ENCODE data around the gene NME9.

The NME9 gene

DNA sequence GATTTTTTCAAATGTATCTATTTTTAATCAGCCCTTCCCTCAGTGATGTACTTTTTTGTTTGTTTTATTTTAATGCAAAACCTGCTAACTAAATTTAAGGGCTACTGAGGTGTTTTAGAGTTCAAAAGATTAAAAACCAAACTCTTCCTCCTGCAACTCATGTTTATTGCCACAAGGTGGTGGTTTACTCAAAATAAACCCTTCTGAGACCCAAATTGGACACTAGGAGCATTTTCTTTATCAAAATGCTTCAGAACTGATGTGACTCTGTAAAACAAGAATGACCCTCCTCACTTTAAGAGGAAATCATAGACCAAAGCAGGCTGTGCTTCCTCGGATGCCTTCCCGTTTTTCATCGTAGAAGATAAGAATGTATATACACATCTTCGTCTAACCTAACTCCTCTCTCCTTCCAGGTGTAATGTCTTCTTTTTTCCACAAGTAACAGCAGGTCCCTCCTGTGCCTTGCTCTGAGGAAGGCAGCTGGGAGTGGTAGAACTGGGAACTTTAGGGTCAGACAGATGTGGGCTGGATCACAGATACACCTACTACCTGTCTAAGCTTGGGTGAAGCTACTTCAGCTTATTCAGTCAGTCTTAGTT, 2.9 kb upstream of the NME9 start:
- DNase-seq, result peak; percentile 64

DNA sequence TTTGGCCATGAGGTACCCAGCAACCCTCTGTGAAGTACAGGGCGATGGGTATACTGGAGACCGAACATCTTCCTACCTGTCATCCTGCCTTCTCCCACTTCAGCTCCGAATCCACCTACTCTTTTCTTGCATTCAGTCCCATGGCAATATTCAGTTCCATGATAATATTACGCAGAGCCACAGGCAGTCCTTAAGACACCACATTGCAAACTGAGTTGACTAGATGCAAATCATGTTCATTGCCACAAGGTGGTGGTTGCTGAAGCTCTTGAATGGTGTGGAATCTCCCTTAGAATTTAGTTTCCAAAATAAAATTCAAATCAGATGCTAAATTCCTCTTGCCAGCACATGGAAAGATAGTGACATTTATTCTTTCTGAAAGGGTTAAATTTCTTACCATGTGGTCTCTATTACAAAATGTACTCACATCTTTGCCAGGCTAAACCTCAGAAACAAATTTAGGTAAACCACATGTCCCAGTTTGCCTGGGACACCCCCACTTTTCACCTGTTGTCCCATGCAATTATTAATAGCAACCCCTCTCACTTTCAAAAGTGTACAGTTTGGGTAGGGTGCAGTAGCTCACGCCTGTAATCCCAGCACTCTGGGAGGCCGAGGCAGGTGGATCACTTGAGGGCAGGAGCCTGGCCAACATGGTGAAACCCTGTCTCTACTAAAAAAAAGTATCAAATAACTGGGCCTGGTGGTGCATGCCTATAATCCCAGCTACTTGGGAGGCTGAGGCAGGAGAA, 1.7 kb upstream of the NME9 start:
- DNase-seq, result peak; percentile 12

DNA sequence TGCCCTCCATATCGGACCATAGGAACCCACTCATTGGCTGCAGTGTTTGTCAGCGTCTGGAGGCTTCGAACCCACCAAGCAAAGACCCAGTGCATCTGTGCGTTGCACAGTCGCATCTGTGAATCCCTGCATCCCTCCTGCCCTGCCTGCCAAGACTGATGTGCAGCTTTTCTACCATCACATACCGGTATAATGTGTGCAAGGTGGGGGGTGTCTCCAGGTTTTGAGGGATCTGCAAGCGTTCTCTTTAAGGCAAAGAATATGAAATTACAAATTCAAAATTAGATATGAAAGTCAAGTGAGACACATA, 288 bp upstream of the NME9 start:
- no peak for DNase-seq

DNA sequence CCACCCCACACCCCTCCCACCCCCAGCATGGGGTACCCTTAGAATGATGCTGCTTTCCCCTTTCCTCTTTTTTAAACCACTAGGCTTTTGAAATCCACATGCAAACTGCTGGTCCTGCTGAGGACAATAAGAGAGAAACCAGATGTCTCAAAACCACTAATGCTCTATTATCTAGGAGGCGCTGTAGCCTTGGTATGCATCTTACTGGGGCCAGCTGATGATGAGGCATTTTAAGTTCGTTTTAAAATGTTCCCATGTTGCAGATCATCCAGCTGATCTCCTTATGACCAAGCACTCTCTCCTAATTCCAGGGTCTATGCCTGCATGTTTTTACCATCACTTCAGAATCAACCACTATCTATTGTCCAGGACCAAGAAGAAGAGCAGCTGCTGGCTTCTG, 1.3 kb downstream of the NME9 start:
- DNase-seq, result peak; percentile 26

DNA sequence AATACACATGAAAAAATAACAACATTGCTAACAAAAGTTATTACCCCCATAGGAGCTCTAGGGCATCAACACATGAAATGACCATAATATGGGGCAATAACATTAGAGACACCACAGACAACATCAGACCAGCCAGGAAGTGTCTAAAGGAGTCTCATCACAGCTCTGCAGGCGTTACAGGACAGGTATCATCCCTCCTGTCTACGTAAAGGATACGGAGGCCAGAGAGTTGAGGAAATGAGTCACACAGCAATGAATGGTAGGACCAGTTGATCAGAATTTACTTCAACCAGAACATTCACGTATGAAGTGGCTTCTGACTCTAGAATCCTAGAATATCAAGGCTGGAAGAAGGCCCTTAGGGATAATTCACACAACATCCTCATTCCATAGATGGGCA, 1.8 kb downstream of the NME9 start:
- DNase-seq, result no peak

DNA sequence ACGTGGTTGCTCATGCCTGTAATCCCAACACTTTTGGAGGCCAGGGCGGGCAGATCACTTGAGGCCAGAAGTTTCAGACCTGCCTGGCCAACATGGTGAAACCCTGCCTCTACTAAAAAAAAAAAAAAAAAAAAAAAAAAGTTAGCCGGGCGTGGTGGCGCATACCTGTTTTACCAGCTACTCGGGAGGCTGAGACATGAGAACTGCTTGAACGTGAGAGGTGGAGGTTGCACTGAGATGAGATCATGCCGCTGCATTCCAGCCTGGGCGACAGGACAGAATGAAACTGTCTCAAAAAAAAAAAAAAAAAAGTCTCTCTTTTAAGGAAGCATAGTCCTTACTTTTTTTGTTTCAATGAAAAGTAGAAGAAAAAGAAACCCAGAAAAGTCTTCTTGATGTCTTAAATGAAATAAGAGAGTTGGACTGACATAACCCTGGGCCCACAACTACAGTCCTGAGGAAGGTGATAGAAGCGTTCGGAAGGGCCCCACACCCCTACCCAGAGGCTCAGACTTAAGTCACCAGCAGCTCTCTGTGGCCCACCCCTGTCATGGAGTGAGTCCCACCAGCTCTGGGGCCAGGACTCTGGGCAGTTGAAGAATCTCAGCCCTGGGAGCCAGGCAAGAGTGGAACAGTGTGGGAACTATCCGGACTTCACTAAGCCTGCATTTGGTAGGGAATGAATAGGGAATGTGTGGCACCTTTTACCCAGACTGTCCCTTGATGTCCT, 2.6 kb downstream of the NME9 start:
- no peak for DNase-seq

DNA sequence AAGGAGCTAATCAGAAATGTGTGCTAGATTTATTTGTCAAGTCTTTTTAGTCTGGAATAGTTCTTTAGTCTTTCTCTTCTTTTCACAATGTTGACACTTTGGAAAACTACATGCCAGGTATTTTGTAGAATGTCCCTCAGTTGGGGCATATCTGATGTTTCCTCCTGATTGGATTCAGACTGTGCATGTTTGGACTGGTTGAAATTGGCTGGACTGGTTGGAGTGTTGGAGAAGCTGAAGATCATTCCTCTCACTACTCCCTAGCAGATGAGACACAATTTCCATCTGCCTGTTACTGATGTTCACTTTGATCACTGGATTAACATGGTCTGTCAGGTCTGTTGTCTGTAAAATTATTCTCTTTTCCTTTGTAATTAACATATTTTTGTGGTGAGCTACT, 3.7 kb downstream of the NME9 start:
- no peak for DNase-seq

DNA sequence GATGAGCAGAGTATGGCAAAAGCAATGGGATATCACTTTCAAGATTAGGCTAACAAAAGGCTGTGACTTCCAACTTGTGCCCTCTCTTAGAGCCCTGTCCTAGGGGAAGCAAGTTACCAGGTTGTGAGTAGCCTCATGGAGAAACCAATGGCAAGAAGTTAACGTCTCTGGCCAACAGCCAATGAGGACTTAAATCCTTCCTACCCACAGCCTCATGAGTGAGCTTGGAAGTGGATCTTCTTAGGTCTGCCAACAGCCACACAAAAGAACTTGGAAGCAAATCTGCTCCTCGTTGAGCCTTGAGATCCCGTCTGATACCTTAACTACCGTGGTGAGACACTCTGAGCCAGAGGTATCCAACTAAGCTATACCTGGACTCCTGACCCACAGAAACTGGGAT, 5.7 kb downstream of the NME9 start:
- DNase-seq, result no peak

DNA sequence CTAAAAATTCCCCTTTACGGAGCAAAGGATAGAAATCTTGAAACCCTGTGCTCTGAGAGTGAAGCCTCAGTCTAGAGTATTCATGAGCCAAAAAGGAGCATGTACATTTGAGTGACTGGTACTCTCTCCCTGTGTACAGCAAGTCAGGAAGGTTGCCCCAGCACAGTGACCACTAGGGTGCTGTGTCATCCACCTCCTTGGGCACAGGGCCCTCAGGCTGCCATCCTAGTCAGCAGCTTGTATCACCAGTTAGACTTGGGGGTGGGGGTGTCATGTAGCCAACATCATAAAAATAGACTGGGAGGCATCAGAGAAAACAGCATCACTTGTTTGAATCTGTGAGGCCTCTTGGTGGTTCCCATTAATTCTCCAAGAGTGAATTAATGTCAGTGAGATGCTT, 12.0 kb downstream of the NME9 start:
- DNase-seq, result no peak

DNA sequence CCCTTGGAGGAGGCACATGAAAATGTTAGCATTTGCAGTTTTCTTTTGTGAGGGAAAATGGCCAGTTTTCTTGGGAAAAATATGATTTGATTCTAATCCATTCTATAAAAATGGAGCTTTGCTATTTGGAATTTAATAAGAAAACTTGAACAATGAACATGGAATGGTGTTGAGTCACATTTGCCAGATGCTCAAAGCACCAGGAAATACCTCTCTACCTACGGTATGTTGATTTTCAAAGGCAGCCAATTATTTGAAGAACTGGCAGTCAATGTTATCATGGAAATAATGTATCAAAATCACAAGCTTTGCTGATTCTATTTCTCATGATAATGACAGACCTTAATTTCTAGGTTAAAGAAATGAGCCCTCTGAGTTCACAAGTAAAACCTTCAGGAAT, 14.9 kb downstream of the NME9 start:
- DNase-seq, result no peak

DNA sequence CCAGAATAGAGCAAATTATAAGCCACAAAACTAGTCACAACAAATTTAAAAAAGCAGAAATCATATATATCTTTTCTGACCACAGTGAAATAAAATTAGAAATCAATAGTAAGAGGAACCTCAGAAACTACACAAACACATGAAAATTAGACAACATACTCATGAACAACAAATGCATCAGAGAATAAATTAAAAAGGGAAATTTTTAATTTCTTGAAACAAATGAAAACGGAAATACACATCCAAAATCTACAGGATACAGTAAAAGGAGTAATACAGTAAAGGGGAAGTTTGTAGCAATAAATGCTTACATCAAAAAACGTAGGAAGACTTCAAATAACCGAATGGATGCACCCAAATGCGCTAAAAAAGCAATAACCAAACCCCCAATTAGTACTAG, 19.2 kb downstream of the NME9 start:
- DNase-seq, result no peak

DNA sequence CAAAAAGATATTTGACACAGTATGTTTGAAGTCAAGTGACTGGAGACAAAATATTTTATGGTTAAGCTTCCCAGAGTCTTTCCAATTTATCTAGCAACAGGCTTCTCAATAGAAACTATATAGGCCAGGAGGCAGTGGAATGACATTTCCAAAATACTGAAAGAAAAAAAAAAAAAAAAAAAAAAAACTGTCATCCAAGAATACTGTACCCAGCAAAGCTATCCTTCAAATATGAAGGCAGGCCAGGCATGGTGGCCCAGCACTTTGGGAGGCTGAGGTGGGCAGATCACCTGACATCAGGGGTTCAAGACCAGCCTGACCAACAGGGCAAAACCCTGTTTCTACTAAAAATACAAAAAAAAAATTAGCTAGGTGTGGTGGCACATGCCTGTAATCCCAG, 20.9 kb downstream of the NME9 start:
- no peak for DNase-seq

DNA sequence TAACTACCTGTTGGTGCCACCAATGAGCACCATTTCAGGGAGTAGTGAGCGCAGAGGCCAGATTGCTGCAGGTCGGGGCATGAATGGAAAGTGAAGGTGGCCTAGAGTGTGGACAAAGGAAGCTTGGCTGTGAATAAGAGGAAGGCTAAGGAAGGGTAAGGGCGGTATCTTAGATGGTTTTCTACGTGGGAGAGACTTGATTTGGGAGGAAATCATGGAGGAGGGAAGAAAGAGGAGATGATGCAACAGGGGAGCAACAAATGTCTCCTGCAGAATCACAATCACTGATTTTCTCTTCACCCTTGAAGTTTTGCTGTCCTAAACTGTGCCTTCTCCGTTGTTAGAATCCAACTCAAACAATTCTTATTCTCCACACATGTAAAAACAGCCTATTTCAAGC, 21.8 kb downstream of the NME9 start:
- no peak for DNase-seq

DNA sequence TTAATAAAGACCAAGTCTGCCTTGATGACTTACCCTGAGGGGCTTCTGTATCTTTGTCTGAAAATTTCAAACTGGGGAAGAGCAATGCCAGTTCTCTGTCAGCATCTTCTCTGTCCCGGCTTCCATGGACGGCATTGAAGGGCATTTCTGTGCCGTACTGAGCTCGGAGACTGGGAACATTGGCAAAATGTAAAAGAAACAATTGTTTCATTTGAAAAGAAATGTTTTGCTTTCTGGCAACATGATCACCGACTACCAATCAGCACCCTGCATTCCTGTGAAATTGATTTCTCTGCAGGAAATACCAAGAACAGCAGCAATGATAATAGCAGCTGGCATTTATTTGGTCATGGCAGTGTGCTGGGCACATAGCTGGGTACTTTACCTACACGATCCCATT, 26.2 kb downstream of the NME9 start:
- DNase-seq, result no peak

DNA sequence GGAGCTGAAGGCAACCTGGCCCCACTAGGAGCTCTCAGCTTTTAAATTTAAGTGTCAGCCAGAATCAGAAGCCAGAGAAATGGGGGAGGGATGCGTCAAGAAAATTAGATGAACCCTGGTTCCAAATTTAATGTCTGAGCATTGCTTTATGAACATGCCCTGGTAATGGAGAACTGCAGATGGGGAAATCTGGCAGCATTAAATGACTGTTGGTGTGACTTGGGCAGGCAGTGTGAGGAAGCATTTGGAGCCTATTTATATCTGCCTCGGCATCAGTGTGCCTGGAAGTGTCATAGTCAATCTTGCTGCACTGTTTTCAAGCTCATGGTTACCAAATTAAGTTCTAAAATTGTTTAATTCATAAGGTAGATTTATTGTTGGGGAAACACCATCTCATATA, 29.0 kb downstream of the NME9 start:
- no peak for DNase-seq

DNA sequence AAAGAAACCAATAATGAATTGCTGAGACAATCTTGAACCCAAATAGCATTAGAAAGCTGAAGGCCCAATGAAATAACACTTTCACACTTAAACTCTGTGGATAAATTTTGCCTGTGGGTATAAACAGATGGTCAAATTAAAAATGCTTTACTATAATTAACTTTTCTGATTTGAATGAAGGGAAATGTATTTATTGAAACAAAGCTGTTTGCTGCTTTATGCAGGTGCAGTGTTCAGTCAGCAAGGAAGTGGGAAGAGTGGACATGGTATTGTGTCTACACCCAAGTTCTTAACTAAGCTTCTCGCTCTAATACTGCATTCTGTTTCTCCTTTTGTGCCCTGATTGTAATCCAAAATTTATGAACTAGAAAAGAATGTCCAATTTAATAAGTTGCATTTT, 31.8 kb downstream of the NME9 start:
- no peak for DNase-seq

DNA sequence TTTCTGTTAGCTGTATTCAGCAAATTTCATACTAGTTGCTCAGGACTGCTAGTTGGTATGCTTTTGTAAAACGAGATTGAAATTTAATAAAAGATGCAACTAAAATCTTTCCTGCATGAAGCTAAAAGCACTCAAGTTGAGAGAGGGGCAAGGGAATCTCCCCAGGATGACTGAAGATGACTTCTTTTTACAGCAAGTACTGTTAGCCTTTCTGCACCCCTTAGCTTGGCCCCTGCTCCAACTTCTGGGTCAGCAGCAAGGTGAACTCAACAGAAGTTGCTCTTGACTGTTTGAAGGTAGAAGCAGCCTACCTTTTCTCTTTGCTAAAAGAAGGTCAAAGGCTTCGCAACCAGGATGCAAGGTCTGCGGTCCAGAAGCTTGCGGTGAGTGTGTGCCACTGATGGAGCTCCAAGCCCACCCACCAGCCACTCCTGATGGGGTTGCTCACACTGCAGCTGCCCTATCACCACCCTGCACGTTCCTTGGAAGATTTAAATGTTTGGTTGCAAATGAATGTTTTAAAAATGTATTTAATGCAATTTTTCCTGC, 32.5 kb downstream of the NME9 start:
- no peak for DNase-seq

DNA sequence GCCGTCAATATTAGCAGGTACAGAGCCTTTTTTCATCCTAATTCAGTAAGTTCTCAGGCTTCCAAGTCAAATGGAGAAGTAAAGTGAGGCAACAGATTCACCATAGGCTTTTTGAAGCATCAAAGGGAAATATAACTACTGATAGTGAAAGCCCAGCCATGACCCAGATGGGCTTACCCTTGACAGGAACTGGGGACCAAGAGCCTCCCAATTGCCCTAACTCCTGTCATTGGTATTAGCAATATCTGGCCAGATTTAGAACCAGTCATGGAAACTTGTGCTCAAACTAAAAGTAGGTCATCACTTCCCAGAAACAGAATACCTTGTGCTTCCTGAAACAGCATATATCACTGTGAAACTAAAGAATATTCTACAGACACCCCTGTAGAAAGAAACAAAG, 33.0 kb downstream of the NME9 start:
- no peak for DNase-seq

DNA sequence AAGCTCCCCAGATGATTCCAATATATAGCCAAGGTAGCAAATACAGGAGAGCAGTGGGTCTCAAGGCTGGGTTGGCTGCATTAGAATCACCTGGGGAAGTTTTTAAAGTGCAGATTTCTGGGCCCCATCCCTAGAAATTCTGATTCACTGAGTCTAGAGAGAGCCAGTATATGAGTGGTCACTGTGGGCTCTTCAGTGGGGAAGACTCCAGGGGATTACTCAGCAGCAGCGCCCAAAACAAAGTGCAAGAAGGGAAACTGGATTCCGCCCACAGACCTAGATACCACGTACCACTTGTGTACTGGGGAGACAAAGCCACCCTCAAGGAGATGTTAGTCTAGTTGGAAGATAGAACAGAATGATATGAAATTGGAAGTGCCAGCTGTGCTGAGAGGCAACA, 40.0 kb downstream of the NME9 start:
- no peak for DNase-seq

DNA sequence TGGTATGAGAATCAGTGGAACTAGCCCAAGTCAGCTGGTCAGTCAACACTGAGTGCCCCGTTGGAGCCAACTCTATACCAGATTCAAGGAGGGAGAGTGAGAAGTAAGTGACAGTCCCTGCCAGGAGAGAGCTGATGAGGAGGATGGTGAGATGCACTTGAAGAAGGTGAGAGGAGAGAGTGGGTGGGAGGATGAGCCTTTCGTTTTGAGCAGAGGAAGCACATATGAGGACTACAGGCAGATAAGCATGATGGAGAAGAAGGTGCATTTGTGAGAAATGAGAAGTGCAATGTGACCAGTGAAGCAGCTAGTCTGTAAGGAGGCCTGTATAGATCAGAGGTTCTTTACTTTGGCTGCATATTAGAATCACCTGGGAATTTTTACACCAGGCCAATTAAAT, 40.4 kb downstream of the NME9 start:
- DNase-seq, result no peak

DNA sequence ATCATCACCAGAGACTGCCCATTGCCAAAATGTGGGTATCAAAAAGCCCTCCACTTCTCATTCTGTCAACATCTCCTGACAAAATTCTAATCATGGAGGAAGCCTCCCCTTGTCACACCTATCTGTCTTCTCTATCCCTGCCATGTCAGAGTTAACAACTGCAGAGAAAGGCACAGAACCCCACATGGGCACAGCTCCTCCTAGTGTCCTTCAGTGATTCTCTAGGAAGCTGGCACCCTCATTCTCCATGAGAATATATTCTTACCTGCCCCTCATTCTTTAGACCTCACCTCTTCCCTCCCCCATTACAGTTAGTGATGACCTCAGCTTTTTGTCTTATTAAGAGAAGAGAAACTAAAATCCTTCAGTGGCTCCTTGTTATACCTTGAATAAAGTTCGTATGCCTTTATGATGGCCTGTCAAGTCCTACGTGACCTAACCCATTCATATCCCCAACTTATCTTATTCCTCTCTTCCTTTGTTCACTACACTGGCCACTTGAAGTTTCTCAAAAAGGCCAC, 44.6 kb downstream of the NME9 start:
- DNase-seq, result no peak

DNA sequence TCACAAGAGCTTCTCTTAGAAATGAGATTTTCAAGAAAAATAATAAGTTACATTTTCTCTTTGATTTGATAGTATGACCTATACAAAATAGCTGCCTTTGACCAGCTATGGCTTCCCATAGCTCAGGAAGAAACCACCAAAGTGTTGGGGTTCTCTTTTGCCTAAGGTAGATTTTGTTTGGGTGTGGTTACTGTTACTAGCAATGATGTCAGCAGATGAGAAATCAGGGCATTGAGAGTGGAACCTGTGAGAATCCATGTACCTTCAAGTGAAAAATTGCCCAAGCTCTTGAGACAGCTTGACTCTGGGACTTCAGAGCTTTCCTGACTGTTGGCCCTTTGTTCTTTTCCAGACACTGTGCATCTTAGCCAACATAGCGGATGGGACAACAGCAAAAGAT, 45.6 kb downstream of the NME9 start:
- DNase-seq, result no peak

DNA sequence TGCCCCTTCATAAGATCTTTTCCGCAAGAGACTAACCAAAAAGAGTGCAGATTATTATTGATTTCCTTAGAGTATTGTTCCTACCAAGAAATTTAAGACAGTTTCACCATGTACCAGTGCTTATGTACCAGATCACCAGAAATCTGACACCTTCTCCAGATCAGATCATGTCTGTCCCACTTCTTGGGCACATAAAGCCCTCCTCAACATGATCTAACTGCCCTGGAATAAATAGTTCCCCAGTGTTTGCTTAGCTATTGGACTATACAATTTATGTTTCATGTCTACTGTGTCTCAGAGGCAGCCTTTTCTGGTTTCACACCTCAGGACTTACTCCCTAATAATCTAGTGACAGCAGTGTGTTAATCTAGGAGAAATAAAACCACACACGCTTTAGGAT, 46.8 kb downstream of the NME9 start:
- no peak for DNase-seq

DNA sequence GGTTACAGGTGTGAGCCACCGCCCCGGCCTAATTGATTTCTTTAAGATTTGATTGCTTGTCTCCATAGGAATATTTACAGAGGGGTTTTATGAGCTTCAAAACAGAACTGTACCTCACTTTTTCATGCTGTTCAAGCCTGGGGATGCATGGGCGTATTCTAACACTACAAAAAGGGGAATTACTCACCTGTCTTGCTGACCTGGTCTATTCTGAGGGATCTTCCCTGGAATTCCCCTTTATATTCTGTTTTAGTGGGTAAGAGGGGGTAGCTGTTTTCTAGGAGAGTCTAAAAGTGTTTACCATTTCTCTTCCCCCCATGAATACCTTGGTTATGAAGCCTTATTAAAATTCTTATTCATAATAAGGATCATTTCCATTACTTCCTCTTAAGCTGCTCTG, 48.1 kb downstream of the NME9 start:
- DNase-seq, result no peak
